Measurements from ENCODE around the gene PSMG4. TPM values are rescaled to one million over a fixed set of nuclear protein-coding genes. Genes with fewer than 3 reads are reported as not detected.

The PSMG4 gene
- total RNA-seq, 1 experiment from 2014 or later: 35.0 TPM

DNA sequence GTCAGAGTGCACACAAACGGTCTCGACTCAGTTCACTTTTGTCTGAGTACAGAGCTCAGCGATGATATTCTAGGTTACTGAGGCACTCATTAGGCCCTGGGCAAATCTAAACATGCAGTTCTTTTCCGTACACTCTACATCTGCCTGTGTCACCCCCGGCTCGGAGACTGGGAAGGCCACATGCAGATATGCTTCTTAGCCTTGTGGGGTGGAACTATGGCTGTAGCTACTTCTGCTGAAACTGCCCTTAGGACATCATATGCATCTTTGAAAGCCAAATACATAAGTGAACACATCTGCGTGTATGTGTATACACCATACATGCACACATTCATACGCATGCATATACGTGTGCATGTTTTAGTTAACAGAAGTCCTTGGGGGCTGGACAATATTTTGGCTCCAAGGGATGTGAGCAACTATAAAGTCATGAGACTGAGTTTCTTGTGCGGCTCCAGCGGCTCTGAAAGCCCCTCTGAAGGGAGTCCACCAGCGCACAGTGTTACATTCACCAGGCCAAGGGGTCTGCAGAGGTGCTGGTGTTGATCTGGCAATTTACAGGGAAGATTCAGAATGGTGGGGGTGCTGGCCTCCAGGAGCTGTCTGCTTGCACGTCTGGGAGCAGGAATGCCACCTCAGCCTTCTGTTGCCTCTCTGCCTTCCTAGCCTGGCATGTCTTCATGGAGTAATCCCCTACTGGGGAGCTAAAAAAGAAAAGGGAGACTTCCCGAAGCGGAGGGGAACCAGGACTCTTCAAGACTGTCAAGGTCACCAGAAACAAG, 31.6 kb downstream of the PSMG4 start (continued):
- TF ChIP-seq, protein P1, sequence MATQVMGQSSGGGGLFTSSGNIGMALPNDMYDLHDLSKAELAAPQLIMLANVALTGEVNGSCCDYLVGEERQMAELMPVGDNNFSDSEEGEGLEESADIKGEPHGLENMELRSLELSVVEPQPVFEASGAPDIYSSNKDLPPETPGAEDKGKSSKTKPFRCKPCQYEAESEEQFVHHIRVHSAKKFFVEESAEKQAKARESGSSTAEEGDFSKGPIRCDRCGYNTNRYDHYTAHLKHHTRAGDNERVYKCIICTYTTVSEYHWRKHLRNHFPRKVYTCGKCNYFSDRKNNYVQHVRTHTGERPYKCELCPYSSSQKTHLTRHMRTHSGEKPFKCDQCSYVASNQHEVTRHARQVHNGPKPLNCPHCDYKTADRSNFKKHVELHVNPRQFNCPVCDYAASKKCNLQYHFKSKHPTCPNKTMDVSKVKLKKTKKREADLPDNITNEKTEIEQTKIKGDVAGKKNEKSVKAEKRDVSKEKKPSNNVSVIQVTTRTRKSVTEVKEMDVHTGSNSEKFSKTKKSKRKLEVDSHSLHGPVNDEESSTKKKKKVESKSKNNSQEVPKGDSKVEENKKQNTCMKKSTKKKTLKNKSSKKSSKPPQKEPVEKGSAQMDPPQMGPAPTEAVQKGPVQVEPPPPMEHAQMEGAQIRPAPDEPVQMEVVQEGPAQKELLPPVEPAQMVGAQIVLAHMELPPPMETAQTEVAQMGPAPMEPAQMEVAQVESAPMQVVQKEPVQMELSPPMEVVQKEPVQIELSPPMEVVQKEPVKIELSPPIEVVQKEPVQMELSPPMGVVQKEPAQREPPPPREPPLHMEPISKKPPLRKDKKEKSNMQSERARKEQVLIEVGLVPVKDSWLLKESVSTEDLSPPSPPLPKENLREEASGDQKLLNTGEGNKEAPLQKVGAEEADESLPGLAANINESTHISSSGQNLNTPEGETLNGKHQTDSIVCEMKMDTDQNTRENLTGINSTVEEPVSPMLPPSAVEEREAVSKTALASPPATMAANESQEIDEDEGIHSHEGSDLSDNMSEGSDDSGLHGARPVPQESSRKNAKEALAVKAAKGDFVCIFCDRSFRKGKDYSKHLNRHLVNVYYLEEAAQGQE (IDR thresholded peaks at IDR 0.05; ENCODE audit: low read depth): no peak
- TF ChIP-seq ZFX (IDR thresholded peaks at IDR 0.05): no peak
- no peak for TF ChIP-seq SRF (IDR thresholded peaks at IDR 0.05; ENCODE audit: low read depth)
- no peak for TF ChIP-seq SP1 (IDR thresholded peaks at IDR 0.05; ENCODE audit: low read depth)
- TF ChIP-seq EZH2phosphoT487 (IDR thresholded peaks at IDR 0.05; ENCODE audit: borderline replicate concordance): no peak

DNA sequence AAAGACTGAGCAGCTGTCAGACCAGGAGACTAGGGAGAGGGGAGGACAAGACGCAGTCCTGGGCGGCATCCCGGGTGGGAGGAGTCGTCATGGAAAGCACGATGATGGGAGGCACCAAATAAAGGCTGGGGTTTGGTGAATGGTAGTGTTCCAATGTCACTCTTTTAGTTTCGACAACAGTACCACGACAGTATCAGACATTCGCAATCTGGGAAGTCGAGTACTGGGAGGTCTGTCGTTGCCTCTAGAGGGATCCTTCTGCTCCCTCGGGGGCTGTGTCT, 32.1 kb downstream of the PSMG4 start:
- no peaks in the 10 kb centered on the region for H4K20me1 ChIP-seq (ENCODE audit: insufficient read depth)
- POLR2A ChIA-PET: no interaction called here
- H3K4me1 ChIP-seq (ENCODE audit: control insufficient read depth in 1 of 2, insufficient read depth in 2 of 2, low read length in 2 of 2): no peaks in the 10 kb centered on the region
- CTCF ChIA-PET: no interaction called here
- H3K9me3 ChIP-seq (ENCODE audit: control insufficient read depth in 1 of 2, insufficient read depth in 1 of 2, low read depth in 1 of 2, low read length in 2 of 2): no peaks in the 10 kb centered on the region
- no peak for TF ChIP-seq CBX3 (IDR thresholded peaks at IDR 0.05; ENCODE audit: low read depth)
- TF ChIP-seq ELF1 (IDR thresholded peaks at IDR 0.05; ENCODE audit: borderline replicate concordance, low read depth): no peak
- TF ChIP-seq RAD21 (IDR thresholded peaks at IDR 0.05; ENCODE audit: low read depth): no peak
- TF ChIP-seq POLR2A (IDR thresholded peaks at IDR 0.05; ENCODE audit: borderline replicate concordance, extremely low read depth, insufficient read depth, insufficient read length): no peak
- no peak for TF ChIP-seq SP1 (IDR thresholded peaks at IDR 0.05; ENCODE audit: low read depth)
- TF ChIP-seq, protein P2, sequence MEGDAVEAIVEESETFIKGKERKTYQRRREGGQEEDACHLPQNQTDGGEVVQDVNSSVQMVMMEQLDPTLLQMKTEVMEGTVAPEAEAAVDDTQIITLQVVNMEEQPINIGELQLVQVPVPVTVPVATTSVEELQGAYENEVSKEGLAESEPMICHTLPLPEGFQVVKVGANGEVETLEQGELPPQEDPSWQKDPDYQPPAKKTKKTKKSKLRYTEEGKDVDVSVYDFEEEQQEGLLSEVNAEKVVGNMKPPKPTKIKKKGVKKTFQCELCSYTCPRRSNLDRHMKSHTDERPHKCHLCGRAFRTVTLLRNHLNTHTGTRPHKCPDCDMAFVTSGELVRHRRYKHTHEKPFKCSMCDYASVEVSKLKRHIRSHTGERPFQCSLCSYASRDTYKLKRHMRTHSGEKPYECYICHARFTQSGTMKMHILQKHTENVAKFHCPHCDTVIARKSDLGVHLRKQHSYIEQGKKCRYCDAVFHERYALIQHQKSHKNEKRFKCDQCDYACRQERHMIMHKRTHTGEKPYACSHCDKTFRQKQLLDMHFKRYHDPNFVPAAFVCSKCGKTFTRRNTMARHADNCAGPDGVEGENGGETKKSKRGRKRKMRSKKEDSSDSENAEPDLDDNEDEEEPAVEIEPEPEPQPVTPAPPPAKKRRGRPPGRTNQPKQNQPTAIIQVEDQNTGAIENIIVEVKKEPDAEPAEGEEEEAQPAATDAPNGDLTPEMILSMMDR (IDR thresholded peaks at IDR 0.05 in 2 of 3, conservative IDR thresholded peaks at IDR 0.05 in 1 of 3; ENCODE audit: borderline replicate concordance in 1 of 3, insufficient read depth in 1 of 3, low read depth in 2 of 3, low read length in 2 of 3): no peak
- TF ChIP-seq ZFX (IDR thresholded peaks at IDR 0.05): no peak
- TF ChIP-seq EZH2 (IDR thresholded peaks at IDR 0.05): no peak
- no peak for TF ChIP-seq SIN3A (IDR thresholded peaks at IDR 0.05; ENCODE audit: low read depth)
- no peaks in the 10 kb centered on the region for H3K9me2 ChIP-seq (ENCODE audit: insufficient read depth)
- no peak overlapping the region for H3K9ac ChIP-seq (ENCODE audit: low read length)
- no peak overlapping the region for H3K4me2 ChIP-seq (ENCODE audit: low read length)
- no peaks in the 10 kb centered on the region for H3K36me3 ChIP-seq (ENCODE audit: control insufficient read depth in 1 of 2, insufficient read depth in 2 of 2, low read length in 2 of 2)
- RAD21 ChIA-PET (ENCODE audit: low non-redundant PET in 1 of 2, low total read pairs in 2 of 2, uncharacterized antibody in 2 of 2, unreplicated experiment in 2 of 2): no interaction called here
- H3K27ac ChIP-seq (ENCODE audit: low read depth, low read length): no peak overlapping the region
- DNase-seq (ENCODE audit: low read depth, low spot score) (no peak), ATAC-seq (no peak)
- H3K27me3 ChIP-seq (ENCODE audit: insufficient read depth, low read length): no peaks in the 10 kb centered on the region
- intact Hi-C loops (cut with micrococcal nuclease): no loop called here
- no TSS peak for BruUV-seq (replicated peaks)
- H2AFZ ChIP-seq (ENCODE audit: low read depth, low read length, poor library complexity, severe bottlenecking): no peak overlapping the region
- H3K4me3 ChIP-seq (replicated peaks in 1 of 2; ENCODE audit: low read depth in 1 of 2, low read length in 2 of 2): no peak overlapping the region
- H3K79me2 ChIP-seq (ENCODE audit: insufficient read depth, low read length): no peaks in the 10 kb centered on the region
